Peyer's patch (tissue), 4 donors: Measurements from ENCODE around the gene KLC1.

Experiments used
- POLR2A ChIP-seq, 2 donors: fragments of 450-650 bp; IDR thresholded peaks; one replicate each; pipeline ENCODE4 v1.5.1; 2017; ENCODE audit warnings: antibody characterized with exemption in 2 of 2, mild to moderate bottlenecking in 2 of 2, moderate library complexity in 2 of 2
- TF ChIP-seq, protein P1 (sequence below), 6 experiments: fragments of 450-650 bp in 4 of 6; fragments of 200-600 bp in 2 of 6; sonication (generic) in 1 of 6; IDR thresholded peaks; one replicate each; pipeline ENCODE4 v1.5.1; 2017 to 2019; ENCODE audit warnings: antibody characterized with exemption in 6 of 6, mild to moderate bottlenecking in 3 of 6, moderate library complexity in 1 of 6

DNA sequence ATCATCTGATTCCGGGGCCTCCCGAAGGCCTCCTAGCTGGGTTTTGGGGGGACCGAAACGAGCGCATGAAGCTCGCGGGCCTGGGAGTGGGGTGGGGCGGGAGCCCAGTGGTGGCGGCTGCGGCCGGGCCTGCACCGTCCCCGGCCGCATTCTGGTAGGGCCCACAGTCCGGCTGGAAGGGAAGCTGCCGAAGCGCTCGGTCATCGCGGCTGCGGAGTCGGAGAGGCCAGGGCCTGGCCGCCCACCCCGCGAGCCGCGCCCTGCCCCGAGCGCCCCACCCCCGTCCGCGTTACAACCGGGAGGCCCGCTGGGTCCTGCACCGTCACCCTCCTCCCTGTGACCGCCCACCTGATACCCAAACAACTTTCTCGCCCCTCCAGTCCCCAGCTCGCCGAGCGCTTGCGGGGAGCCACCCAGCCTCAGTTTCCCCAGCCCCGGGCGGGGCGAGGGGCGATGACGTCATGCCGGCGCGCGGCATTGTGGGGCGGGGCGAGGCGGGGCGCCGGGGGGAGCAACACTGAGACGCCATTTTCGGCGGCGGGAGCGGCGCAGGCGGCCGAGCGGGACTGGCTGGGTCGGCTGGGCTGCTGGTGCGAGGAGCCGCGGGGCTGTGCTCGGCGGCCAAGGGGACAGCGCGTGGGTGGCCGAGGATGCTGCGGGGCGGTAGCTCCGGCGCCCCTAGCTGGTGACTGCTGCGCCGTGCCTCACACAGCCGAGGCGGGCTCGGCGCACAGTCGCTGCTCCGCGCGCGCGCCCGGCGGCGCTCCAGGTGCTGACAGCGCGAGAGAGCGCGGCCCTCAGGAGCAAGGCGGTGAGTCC is at the start of gene KLC1:
- TF ChIP-seq, protein P1, sequence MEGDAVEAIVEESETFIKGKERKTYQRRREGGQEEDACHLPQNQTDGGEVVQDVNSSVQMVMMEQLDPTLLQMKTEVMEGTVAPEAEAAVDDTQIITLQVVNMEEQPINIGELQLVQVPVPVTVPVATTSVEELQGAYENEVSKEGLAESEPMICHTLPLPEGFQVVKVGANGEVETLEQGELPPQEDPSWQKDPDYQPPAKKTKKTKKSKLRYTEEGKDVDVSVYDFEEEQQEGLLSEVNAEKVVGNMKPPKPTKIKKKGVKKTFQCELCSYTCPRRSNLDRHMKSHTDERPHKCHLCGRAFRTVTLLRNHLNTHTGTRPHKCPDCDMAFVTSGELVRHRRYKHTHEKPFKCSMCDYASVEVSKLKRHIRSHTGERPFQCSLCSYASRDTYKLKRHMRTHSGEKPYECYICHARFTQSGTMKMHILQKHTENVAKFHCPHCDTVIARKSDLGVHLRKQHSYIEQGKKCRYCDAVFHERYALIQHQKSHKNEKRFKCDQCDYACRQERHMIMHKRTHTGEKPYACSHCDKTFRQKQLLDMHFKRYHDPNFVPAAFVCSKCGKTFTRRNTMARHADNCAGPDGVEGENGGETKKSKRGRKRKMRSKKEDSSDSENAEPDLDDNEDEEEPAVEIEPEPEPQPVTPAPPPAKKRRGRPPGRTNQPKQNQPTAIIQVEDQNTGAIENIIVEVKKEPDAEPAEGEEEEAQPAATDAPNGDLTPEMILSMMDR (IDR thresholded peaks at IDR 0.05) = no peak
- TF ChIP-seq POLR2A (IDR thresholded peaks at IDR 0.05) = peak; percentile 81 to 83
